GM21825 (cell line): ENCODE results near the gene SNPH.
"Not testable (repeated sequence)": the region's sequence is repeated elsewhere in the genome, so short reads cannot be mapped to it uniquely, and the experiment has no call there.

Experiments
- ATAC-seq: cut with Tn5 transposase; IDR thresholded peaks from one replicate; pipeline ENCODE4 v1.9.1; 2021; ENCODE audit warnings: mild to moderate bottlenecking, moderate library complexity; ENCODE audit not compliant: unreplicated experiment

The SNPH gene

DNA sequence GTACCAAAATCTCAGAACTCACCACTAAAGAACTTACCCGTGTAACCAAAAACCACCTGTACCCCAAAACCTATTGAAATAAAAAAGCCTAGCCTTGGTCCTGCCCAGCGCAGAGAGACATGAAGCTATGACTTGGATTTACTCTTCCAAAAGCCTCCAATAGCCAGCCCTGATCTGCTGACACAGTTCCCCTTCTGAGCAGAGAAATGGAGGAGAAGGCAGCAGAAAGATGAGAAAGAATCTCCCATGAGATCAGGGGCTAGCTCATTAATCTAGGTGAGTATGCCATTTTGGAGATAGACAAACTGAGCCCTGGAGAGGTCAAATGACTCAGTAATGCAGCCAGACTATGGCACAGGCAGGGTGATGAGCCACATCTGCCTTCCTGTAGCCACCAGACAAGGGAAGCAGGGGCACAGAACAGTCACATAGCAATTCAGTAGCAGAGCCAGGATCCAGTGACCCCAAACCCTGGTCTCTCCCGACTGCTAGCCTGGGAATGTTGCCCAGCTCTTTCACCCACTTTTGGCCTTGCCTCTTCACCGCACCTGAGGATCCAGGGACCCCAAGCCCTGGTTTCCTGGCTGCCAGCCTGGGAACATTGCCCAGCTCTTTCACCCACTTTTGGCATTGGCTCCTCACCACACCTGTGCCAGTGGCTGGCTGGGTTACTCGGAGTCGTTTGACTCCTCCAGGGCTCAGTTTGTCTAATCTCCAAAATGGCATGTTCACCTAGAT lies 70.0 kb downstream of the SNPH start:
- ATAC-seq = no peak

DNA sequence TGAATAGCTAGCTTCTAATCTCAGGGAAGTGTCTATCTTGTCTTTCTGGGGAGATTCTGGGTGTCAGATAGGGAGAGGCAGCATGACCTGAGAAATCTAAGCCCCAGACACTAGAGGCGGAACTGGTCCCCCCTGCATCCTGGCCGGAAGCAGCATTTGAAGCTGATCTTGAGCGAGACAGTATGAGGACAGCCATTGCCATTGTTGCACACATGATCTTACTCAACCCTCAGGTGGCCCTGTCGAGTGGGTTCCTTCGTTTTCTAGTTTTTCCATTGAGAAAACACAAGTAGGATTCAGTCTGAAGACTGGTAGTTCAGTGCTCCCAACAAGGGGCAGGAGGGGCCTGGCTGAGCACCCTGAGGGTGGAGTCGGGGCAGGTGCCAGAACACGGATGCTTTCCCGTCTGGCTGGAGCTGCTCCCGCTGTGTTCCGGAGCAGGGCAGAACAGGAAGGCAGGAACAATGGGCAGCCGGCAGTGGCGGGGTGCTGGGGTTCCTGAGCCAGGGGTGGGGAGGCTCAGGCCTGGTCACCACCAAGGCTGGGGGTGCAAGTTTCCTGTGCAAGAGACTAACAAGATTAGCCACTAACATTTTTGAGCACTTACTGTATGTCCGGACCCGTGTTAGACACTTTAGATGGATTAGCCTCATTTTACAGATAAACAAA lies 70.7 kb downstream of the SNPH start:
- no peak for ATAC-seq

GRCh38 chr20:1337441-1337840 lies 71.3 kb downstream of the SNPH start:
- no peak for ATAC-seq

DNA sequence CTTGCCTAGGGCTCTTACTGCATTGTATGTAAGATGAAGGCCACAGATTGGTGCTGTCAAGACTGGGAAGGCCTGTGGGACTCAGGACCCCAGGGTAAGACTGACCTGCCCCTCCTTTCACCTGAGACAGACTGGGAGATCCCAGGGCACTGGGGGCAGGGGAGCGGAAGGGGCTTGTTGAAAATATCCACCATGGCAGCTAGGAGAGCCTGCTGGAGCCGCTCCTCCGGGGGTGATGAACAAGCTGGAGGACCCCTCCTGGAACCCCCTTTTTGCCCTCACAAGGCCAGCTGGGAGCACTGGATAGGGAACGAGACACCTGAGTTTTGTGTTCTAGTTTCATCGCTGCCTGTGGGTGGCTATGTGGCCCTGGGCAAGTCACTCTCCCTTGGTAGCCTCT lies 72.0 kb downstream of the SNPH start:
- no peak for ATAC-seq

- ATAC-seq = no peak
These were observed 72.7 kb downstream of the SNPH start for GRCh38 chr20:1338801-1339200.

DNA sequence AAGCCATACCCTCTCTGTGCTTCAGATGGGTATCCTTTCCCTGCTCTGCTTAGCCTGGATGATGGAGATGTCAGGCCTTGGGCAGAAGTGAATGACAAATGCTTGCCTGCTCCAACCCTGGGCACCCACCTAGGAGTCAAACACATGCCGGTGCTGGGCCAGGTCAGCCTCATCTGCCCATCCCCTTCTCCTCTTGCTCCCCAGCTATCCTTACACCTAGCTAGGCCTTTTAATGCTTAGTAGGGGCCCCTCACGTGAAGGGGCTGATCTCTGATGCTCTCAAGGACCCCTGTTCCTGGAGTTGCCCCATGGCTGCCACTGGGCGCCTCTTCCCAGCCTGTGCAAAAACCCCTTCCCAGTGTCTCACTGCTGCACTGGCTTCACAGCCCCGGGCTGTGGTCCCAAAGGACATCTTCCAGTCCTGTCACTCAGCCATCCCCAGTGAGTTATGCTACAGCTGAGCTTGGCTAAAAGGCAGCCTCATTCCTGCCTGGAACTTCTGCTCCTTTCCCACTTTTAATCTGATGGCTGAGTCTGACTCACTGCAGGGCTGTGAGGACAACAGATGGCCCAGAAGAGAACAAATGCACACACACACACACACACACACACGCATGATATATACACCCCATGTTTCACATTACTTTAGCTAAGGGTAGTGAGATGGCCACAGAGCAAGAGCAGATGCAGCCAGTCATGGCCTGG lies 75.6 kb downstream of the SNPH start:
- no peak for ATAC-seq

DNA sequence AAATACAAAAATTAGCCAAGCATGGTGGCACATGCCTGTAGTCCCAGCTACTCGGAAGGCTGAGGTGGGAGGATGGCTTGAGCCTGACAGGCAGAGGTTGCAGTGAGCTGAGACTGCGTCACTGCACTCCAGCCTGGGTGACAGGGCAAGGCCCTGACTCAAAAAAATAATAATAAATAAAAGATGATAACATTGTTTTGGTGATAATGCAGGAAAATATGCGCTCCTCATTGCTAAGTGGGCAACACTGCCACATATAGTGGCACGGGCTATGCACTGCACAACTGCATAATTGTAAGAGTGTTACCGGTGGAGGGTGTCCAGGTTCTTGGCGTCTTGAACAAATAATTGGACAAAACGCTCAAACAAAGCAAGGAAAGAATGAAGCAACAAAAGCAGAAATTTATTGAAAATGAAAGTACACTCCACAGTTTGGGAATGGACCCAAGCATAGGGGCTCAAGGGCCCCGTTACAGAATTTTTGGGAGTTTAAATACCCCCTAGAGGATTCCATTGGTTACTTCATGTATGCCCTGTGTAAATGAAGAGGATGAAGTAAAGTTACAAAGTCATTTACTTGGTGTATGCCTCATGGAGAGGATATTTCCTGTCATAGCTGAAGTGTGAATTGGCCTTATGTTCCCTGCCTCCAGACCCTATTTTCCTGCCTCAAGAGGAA lies 77.5 kb downstream of the SNPH start:
- not testable (repeated sequence) for ATAC-seq

DNA sequence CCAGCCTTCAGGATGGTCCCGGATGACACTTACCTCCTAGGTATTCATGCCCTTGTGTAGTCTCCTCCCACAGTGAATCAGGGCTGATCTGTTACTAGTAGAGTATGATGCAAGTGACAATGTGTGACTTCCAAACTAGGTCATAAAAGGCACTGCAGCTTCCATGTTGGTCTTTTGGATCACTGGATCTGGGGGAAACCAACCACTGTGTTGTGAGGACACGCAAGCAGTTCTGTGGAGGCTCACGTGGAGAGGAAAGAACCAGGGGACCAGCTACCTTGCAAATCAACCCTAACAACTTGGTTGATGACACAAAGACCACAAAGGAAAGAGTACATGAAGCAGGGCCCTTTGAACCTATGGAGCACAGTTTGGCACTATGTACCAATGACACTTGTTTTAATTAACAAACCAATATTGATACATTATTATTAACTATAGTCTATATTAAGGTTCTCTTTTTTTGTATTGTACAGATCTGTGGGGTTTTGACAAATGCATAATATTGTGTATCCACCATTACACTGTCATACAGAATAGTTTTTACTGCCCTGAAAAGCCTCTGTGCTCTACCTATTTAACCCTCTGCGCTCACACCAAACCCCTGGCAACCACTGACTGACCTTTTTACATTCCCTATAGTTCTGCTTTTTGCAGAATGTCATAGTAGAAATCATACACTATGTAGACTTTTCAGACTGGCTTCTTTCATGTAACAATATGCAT lies 79.1 kb downstream of the SNPH start:
- ATAC-seq = no peak

DNA sequence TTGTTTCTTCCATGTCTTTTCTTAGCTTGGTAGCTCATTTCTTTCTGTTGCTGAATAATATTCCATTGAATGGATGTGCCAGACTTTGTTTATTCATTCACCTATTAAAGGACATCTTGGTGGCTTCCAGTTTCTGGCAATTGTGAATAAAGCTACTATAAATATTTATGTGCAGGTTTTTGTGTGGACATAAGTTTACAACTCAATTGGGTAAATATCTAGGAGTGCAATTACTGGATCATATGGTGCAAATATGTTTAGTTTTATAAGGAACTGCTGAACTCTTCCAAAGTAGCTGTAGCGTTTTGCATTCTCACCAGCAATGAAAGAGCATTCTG lies 79.6 kb downstream of the SNPH start:
- no peak for ATAC-seq

- ATAC-seq = no peak
These were observed 80.3 kb downstream of the SNPH start for GRCh38 chr20:1346315-1346969.

- no peak for ATAC-seq
These were observed 87.9 kb downstream of the SNPH start for GRCh38 chr20:1353956-1354355.

DNA sequence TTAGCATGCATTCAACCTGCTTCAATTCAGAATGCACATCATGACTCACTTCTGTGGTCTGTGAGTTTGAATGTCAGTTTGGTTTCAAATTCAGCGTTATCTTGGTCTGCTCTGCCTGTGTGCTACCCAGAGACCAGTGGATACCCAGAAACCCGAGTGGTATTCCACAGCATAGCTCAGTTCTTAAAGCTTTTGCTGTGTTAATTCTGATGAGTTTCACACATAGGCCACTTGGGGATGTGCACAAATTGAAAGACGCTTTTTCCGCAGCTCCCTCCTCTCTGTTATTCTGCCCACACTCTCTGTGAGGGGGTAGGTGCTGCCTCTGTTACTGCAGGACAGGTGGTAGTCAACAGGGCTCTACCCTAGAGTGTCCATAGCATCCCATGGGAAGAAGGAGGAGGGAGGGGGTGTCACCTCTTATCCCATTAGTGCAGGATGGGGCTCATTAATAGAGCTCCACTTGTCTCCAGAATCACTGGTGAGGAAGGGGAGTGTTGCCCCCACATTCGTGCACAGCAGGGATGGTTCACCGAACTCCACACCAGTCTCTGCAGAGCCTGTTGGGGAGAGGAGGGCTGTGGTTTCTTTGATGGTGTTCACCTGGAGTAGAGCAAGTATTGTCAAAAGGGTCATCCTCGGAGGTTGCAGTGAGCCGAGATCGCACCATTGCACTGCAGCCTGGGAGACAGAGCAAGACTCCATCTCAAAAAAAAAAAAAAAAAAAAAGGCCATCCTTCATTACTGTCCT lies 92.0 kb downstream of the SNPH start:
- ATAC-seq = no peak
